COR-L47 (cell line): ENCODE data around the gene RBM39.

ENCODE experiments used
- DNase-seq: peaks from one replicate; lab custom pipeline; 2025; lab: John Stamatoyannopoulos, UW

The RBM39 gene

GRCh38 chr20:35669221-35669620, 72.8 kb downstream of the RBM39 start:
- no peak for DNase-seq

- DNase-seq: no peak
Observed at GRCh38 chr20:35665949-35666288, 76.1 kb downstream of the RBM39 start.

DNA sequence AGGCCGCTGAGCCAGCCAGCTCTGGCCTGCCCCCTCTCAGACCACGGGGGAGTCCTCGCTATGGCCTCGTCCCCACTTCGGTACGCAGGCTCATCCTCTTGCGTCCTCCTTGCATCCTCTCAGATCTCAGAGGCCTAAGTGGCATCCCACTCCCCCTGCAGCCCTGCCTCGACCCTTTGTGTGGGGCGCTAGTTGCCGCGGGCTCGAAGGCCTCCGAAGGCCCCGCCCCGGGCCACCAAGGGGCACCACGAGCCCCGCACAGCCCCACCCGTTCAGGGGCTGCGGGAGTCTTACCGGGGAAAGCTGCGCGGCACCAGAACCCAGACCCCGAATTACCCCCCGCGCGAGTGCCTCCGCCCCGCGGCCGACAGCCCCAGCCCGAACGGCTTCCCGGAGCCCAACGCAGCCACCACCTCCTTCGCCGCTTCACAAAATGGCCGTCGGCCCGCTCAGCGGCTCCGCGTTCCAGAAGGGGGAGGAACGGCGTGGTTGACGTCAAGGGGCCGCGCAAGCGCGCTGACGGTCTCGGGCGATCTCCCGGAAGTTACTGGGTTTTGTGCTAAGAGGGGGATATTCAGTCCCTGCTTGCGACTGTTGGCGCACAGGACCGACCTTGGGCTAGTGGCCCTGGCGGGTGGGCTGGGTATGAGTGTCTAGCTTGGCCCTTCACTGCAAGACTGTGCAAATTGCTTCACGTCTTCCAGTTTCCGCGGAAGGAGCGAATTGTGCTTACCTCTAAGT, 77.4 kb downstream of the RBM39 start, which contains the start of the genes CPNE1 and RBM12:
Gene CPNE1 (minus strand): TSS at position 435 of the 741 bp plus-strand sequence. CDS start 31,977 bp downstream, outside the sequence.
Gene RBM12 (minus strand): TSS at position 435 of the 741 bp plus-strand sequence. CDS start 9,578 bp downstream, outside the sequence.
- peak; percentile 91 for DNase-seq

GRCh38 chr20:35663516-35664465, 78.3 kb downstream of the RBM39 start:
- peak; percentile 35 for DNase-seq

GRCh38 chr20:35662551-35662950, 79.5 kb downstream of the RBM39 start:
- no peak for DNase-seq

- no peak for DNase-seq
Observed at GRCh38 chr20:35661908-35662307, 80.2 kb downstream of the RBM39 start.

- no peak for DNase-seq
Observed at GRCh38 chr20:35661053-35661452, 81.0 kb downstream of the RBM39 start.

- DNase-seq: no peak
Observed at GRCh38 chr20:35660122-35660937, 81.7 kb downstream of the RBM39 start.

GRCh38 chr20:35657271-35657670, 84.8 kb downstream of the RBM39 start:
- DNase-seq: no peak

- DNase-seq: no peak
Observed at GRCh38 chr20:35654415-35654814, 87.6 kb downstream of the RBM39 start.

DNA sequence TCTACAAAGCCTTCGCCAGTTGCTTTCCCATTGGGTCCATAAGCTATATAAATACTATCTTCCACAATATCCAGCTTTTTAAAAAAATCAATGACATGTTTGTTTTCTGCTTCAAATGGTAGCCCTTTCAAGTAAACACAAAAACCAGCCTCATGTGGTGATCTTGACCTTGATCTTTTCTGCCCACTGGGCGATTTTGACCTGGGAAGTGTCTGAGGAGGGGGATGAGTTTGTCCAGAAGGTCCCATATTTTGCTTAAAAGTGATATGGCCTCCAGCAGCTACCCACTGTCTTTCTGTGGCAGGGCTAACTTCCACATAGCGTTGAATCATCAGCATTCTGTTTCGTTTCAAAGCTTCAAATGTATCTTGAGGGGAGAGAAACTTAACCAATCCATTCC, 88.2 kb downstream of the RBM39 start:
- DNase-seq: no peak
